ENCODE data around the gene TFCP2L1.
"Not testable (repeated sequence)": the region's sequence is repeated elsewhere in the genome, so short reads cannot be mapped to it uniquely, and the experiment has no call there.

The TFCP2L1 gene

DNA sequence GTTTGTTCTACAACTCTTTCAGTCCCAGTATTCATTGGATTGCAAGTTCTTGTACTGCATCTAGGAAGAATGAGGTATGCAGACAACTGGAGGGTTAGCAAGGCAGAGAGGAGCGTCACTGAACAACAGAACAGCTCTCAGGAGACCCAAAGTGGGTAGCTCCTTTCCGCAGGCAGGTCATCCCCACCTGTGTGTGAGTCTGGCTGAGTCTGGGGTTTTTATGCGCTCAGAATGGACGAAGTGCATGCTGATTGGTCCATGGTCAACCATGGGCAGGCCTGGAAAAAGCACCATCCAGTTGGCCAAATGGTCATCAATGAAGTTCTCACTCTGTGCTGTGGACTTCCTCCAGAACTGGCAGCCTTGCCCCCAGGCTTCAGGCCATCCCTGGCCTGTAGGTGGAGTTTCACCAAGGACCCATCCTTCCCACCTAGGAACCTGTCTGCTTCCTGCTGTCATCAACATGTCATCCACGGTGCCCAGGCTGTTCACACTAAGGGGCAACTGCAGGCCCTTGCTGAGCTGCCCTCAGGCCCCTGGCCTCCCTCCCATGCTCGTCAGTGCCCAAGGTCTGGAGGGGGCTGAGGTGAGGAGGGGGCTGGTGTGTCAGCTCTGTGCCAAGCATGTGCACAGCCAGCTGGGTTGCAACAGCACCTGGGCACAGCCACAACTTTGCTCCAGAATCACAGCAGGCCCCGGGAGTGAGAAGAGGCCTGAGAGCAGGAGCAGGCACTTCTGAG is 11.1 kb upstream of the TFCP2L1 start:
- DNase-seq, result no peak

DNA sequence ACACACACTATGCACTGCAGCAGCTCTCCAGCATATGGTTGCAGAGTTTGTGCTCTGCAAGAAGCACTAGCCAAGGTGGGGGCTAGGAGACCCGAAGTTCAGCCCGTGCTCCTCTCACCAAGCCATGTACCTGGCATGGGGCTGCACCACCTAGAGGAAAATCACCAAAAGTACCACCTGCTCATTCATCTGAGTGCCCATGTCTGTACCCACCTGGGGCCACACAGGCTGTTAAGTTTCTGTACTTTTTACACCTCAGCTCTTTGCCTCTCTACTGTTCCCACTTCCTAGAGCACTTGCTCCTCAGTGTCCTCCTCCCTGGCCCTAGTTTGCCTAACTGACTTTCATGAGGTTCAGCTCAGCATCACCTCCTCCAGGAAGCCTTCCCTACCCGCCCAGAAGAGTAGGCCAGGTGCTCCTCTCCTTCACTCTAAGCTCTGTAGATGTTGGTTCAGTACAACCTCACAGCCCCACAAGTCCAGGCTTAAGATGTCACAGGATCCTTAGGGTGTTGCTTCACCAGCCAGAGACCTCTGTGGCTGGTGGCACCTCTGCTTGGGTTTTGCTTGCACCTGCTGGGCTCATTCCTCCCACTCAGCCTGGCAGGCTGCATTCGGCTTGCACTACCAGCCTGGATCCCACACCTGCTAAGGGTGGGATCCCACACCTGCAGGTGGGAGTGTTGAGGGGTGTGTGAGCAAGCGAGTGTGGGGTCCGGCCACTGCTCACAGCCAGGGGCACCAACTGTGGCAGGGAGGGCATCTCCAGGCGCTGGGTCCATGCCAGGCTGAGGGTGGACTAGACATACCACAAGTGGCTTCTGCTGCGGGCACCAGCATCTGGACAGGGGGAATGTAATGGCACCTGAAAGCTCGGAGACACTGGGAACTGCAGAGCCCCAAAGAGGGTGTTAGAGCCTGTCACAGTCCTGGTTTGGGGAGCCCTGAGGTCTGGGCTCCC is 10.2 kb upstream of the TFCP2L1 start:
- no peak for DNase-seq

DNA sequence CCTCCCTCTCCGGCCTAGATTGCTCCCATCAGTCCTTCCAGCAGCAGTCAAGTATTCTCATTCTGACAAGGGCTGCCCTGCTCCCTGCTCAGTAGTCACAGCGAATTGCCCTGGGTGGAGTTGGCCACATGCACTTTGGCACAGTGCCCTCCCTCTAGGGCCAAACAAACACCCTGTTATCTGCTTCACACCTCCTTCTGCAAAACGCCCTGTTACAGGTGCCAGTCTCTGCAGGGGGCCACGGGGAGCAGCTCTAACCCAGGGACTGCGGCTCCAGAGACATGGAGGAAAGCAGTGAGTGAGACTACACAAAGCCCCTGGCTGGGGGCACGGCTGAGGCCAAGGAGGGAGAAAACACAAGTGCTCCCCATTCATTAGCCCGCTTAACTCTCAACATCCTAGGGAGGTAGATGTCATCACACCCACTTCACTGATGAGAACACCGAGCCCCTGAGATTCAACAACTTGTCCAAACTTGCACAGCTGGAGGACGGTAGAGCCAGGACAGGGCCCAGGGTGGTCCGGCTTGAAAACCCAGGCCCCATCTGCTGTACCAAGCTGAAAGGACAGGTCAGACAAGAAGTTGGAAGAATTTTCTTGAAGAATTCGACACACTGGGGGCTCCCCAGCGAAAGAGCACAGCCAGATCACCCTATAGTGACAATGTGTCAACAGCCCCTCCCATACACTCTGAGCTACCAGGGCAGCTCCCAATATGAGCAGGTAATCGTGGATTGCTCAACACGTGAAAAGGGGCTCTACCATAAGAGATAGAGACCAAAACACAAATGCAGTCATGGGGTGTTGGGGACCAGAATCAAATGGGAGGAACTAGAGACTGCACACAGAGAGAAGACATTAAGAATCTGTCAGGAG is 8.7 kb upstream of the TFCP2L1 start:
- DNase-seq, result peak; percentile 65

- DNase-seq, result no peak
These were observed 6.2 kb upstream of the TFCP2L1 start for GRCh38 chr2:121291251-121291580.

GRCh38 chr2:121289271-121289670 is 4.3 kb upstream of the TFCP2L1 start:
- DNase-seq, result no peak

DNA sequence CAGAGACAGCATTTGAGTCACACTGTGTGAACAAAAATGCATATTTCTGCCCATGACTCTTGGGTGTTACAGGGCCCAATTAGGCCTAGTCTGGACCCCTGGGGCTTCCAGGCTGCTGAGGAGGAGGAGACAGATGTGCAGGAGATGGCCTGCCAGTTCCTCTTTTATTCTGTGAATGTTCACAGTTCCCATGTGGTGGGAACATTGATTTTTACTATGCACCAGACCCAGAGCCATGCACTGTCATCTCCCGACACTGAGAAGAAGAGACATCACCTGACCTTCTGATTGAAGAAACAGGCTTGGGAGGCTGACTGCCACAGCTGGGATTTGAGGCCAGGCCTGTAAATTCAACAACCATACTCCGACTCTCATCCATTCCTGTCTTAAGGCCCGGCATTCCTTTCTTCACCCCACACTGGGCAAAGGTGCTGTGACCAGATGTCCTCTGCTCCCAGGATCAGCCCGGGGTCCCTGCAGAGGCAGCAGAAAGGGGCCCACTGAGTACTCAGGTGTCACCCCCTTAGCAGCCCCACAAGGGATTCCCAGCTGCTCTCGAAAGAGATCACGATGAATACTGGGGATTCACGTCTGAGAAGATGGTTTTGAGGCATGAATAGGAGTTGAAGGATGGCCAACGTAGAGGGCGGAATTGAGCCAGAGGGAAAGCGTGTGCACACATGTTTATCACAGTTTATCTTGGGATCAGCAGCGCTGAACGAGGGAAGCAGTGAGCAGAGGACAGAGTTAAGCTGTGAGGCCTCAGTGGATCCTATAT is 3.6 kb upstream of the TFCP2L1 start:
- peak; percentile 39 for DNase-seq

DNA sequence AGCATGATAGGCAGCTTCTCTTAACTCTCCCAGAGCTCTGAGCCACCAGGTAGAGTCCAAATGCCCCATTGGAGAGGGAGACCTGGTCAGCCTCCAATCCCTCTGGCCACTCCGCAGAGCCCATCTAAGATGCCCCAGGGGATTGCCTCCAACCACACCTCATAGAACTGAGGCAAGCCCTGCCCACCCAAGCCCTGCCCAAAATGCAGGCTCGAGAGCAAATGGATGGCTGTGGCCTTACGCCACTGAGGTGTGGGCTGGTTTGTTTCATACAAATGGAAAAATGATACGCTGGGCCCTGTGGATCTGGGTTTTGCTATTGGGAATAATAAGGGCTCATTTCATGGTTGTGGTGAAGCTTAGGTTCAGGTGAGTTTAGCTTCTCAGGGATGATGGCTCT is 3.0 kb upstream of the TFCP2L1 start:
- DNase-seq, result no peak

GRCh38 chr2:121287146-121287798 is 2.3 kb upstream of the TFCP2L1 start:
- DNase-seq, result peak; percentile 45

DNA sequence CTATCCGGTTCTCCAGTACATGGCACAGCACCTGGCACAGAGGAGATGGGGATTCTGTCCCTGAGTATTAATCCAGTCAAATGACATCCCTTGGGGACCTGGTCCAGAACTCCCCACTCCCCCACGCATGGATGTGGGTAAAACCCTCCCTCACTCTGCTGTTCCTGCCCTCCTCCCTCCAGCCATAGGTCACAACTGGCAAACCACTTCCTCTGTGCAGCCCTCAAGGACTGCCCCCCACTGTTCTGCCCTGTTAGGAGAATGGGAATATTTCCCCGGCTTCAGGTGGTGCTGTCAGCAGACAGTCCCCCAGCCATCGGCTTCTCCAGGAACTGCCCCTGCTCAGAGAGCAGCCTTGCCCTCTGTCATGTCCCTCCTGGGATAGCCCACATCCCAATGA is 1.5 kb upstream of the TFCP2L1 start:
- no peak for DNase-seq

GRCh38 chr2:121285926-121286325 is 924 bp upstream of the TFCP2L1 start:
- no peak for DNase-seq

DNA sequence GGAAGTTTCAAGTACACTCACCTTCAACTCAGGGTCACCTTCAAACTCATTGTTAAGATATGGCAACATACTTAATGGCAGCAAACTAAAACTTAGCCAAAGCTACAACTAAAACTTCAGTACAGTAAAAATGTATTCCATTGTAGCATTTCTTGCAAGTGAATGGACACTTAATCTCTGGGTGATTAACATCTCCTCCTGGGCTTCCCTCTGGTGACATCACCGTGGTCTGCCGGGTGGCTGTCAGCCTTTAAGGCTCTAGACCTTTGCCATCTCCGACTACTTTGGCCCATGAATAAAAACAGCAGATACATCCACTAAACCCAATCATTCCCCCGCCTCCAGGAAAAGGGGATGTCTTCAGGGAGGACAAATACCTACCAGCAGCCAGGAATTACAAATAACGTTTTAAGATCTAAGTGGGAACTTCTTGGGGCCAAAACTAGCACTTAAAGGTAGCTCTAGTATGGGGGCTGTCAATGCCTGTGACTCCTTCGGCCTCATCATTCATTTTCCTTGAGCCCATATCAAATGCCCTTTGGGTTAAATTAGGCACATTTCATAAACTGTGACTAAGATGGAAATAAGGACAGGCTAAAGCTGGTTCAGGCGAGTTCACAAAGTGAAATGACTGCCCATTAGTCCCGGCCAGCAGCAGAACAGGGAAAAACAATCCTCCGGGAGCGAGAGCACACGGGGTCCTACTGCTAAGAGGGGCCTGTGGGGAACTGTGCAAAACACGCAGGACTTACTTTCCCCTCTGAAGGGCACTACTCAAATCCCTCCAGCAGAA is 1.1 kb downstream of the TFCP2L1 start:
- peak; percentile 30 for DNase-seq

- DNase-seq, result no peak
These were observed 2.1 kb downstream of the TFCP2L1 start for GRCh38 chr2:121282800-121283385.

DNA sequence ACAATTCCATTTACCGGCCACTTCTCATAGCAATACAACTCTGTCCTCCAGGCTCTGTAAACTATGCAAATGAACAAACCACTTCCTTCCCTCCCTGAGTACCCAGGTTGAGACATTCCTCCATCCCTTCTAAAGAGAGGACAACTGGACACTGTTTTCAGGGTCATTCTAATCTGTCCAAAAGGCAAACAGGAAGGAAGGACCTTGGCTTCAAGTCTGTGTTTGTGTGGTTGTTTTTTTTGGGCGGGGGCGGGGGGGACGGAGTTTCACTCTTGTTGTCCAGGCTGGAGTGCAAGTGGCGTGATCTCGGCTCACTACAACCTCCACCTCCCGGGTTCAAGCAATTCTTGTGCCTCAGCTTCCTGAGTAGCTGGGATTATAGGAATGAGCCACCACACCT is 3.3 kb downstream of the TFCP2L1 start:
- DNase-seq, result no peak

- no peak for DNase-seq
These were observed 3.9 kb downstream of the TFCP2L1 start for GRCh38 chr2:121281107-121281506.

- no peak for DNase-seq
These were observed 5.4 kb downstream of the TFCP2L1 start for GRCh38 chr2:121279476-121280220.

- no peak for DNase-seq
These were observed 8.7 kb downstream of the TFCP2L1 start for GRCh38 chr2:121276341-121276740.

- no peak for DNase-seq
These were observed 11.9 kb downstream of the TFCP2L1 start for GRCh38 chr2:121273116-121273515.

DNA sequence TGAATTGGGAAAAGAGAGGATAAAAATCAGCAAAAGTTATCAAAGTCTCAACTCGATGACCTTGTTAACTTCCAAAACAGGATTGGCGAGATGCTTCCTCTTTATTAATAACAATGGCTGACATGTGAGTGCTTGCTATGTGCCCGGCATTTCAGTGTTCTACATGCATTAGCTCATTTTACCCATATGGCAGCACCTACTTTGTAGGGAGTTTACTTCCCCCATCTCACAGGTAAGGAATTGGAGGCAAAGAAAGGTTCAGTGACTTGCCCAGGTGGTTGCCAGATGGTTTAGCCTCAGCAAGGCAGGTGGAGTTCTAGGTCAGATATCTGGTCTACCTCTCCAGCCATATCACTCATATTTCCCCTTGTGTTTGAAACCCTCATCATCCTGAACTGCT is 12.4 kb downstream of the TFCP2L1 start:
- DNase-seq, result no peak

DNA sequence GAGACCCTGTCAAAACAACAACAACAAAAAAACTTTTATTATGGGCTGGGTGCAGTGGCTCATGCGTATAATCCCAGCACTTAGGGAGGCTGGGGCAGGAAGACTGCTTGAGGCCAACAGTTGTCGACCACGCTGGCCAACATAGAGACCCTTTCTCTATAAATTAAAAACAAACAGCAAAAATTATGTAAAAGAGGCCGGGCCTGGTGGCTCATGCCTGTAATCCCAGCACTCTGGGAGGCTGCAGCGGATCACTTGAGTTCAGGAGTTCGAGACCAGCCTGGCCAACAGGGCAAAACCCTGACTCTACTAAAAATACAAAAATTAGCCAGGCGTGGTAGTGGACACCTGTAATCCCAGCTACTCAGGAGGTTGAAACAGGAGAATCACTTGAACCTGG is 15.6 kb downstream of the TFCP2L1 start:
- not testable (repeated sequence) for DNase-seq
